Cerebellar cortex (tissue), 1 donor: Measurements from ENCODE around the gene SLC27A3.

ENCODE experiments used
- DNase-seq: peaks from one replicate; pipeline ENCODE4 v3.0.0-alpha.2; 2015; ENCODE audit warnings: low spot score

SLC27A3 gene

GRCh38 chr1:153798468-153798780 lies 23.2 kb downstream of the SLC27A3 start:
- no peak for DNase-seq

- DNase-seq = no peak
These were observed 23.8 kb downstream of the SLC27A3 start for GRCh38 chr1:153799016-153799415.

- no peak for DNase-seq
These were observed 24.6 kb downstream of the SLC27A3 start for GRCh38 chr1:153799566-153800465.

- DNase-seq = no peak
These were observed 25.3 kb downstream of the SLC27A3 start for GRCh38 chr1:153800516-153800915.

- DNase-seq = no peak
These were observed 25.9 kb downstream of the SLC27A3 start for GRCh38 chr1:153801028-153801625.

GRCh38 chr1:153801786-153802697 lies 26.8 kb downstream of the SLC27A3 start:
- DNase-seq = peak; percentile 69

GRCh38 chr1:153803470-153804056 lies 28.4 kb downstream of the SLC27A3 start:
- no peak for DNase-seq

- DNase-seq = no peak
These were observed 28.9 kb downstream of the SLC27A3 start for GRCh38 chr1:153804112-153804511.

GRCh38 chr1:153805042-153805745 lies 30.0 kb downstream of the SLC27A3 start:
- no peak for DNase-seq

GRCh38 chr1:153805886-153806719 lies 30.9 kb downstream of the SLC27A3 start:
- no peak for DNase-seq

- DNase-seq = no peak
These were observed 41.2 kb downstream of the SLC27A3 start for GRCh38 chr1:153816283-153816889.

GRCh38 chr1:153818876-153819275 lies 43.7 kb downstream of the SLC27A3 start:
- DNase-seq = no peak

- DNase-seq = no peak
These were observed 52.2 kb downstream of the SLC27A3 start for GRCh38 chr1:153827168-153827964.
